Activated T-cell treated with anti-CD3 and anti-CD28 coated beads for 4 hours (primary cell): Measurements from ENCODE around the gene SPRED2.

Source experiments
- DNase-seq: peaks from one replicate; pipeline ENCODE4 v3.0.0-alpha.2; 2020

The SPRED2 gene, protein sequence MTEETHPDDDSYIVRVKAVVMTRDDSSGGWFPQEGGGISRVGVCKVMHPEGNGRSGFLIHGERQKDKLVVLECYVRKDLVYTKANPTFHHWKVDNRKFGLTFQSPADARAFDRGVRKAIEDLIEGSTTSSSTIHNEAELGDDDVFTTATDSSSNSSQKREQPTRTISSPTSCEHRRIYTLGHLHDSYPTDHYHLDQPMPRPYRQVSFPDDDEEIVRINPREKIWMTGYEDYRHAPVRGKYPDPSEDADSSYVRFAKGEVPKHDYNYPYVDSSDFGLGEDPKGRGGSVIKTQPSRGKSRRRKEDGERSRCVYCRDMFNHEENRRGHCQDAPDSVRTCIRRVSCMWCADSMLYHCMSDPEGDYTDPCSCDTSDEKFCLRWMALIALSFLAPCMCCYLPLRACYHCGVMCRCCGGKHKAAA

DNA sequence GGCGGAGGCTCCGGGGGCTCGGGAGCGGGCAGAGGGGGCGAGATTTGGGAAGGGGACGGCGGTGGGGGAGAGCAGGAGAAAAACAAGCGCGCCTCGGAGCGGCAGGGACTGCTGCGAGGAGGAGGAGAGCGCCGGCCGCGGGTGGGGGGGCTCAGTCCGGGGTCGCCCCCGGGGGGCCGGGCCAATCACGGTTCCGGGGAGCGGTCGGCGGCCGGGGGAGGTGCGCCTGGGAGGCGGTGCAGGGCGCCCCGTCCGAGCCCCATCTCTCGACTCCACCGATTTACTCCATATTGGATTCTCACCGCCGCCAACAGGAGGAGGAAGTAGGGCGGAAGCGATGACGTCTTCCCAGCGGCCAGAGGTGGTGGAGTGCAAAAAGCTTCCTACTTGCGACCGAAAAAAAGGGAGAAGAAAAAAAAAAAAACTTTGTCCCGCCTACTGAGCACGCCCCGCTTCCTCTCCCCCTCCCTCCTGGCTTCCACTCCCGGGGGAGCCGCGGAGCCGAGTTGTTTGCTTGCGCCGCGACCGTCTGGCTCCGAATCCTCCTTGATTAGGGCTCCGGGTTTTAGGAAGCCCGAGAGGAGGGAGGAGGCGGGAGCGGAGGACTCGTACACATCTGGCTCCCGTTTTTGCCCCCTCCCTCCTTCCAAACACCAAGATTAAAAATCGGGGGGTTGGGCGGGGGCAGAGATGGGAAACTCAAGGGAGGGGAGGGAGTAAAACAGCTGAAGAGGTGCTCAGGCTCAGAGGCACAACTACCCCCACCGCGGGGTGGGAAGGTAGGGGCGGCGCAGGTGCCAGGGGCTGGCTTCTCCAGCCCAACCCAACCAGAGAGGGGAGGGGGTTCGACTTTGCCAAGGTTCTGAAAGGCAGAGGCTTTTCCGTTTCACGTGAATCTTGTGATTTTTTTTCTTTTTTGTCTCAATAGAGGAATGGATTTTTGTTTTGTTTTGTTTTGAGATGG, at the start of gene SPRED2:
Gene SPRED2, minus strand, starts transcription at position 373 of the 964 bp plus-strand sequence. CDS start 612 bp downstream, outside the sequence.
- DNase-seq: peak; percentile 40

DNA sequence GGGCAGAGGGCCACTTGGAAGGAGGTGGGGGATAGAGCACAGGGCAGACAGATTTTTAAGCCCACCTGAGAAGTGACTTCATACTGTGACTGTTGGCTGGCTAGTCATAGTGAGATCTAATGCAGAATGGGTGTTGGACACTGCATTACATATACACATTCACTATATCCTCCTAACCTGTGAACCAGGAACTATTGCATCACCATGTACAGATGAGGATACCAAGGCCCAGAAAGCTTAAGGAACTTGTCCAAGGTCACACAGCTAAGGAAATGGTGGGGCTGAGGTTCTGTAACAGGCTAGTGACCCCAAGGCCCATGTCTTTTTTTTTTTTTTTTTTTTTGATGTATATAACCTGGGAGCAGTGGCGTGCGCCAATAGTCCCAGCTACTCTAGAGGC, 49.6 kb upstream of the SPRED2 start:
- DNase-seq: no peak

DNA sequence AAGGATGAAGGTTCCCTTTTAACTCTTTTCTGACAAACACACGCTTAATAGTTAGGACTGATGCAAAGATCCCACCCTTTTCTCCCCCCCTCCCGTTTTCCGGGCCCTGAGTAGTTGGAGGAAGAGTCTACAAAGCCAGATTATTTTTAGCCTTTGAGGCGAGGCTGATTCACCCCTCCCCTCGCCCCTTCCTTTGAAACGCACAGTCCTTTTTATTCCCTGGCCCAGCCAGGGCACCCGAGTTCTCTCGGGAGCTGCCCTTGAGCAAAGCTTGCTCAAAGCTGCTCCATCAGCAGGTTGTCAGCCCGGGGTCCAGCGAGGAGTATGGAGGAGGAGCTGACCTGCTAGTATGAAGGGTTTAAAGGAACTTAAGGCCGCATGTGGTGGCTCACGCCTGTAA, 47.1 kb upstream of the SPRED2 start:
- no peak for DNase-seq

DNA sequence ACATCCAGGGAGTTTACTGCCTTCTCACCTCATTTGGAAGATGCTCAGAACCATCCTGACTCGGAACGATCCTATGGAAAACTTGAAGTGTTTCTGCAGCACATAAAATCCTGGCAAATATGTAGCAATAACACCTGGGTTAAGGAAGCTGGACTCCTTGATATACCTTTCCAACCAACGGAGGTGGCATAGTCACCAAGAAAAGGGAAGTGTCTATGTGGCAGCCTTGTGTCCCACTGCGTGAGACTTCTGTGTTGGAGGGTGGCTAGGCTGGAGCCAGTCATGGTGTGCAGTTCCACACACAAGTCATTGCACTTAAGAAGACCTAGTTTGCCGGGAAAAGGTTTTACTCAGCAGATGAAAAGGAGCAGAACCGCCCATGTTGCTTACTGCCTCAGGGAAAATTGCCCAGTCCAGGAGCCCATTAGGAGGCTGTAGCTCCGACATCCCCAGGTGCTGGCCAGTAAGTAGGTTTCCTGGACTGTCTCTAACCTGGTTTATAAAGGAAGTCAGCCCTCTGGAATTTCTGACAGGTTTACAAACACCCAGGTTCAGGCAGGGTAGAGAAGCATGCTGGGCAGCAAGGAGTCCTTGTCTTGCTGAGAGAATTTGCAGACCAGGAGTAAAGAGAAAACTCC, 46.2 kb upstream of the SPRED2 start:
- no peak for DNase-seq

DNA sequence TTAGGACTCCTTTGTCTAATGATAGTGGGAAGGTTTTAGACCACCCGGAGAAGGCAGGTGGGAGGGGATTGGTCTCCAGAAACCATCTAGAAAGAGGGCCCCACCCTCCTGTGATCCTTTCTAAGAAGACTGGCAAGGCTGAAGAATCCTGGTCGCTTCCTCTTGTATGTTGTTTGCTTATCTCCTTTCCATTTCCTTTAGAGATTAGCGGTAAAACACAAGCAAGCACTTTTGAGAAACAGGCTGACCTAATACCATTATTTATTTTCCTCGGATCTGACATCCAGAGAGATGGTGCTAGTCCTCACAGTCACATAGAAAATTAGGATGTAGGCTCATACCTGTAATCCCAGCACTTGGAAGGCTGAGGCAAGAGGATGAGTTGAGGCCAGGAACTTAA, 45.2 kb upstream of the SPRED2 start:
- no peak for DNase-seq

DNA sequence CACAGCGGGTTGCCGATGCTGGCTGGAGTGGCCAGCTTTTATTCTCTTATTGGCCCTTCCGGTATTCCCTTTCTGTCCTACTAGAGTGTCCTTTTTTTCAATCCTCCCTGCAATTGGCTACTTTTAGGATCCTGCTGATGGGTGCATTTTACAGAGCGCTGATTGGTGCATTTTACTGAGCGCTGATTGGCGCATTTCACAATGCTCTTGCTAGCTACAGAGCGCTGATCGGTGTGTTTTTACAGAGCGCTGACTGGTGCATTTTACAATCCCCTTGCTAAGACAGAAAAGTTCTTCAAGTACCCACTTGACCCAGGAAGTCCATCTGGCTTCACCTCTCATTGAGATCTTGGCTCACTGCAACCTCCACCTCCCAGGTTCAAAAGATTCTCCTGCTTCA, 44.4 kb upstream of the SPRED2 start:
- no peak for DNase-seq

DNA sequence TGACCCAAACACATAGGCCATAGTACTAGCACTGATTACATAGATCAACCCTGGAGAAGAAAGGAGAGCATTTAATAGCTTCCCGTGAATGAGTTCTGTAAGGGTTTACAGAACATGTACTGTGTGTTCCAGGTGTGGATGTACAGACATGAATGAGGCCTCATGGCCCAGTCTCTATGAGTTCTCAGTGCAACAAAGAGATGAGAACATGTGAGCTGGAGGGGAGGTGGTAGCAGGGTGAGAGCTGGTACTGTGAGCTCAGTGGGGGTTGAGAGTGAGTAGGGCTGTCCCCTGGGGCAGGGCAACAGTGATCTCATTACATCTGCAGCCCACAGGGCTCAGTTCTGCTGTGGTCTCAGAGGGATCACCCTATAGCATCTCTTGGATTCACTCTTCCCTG, 42.6 kb upstream of the SPRED2 start:
- DNase-seq: no peak

DNA sequence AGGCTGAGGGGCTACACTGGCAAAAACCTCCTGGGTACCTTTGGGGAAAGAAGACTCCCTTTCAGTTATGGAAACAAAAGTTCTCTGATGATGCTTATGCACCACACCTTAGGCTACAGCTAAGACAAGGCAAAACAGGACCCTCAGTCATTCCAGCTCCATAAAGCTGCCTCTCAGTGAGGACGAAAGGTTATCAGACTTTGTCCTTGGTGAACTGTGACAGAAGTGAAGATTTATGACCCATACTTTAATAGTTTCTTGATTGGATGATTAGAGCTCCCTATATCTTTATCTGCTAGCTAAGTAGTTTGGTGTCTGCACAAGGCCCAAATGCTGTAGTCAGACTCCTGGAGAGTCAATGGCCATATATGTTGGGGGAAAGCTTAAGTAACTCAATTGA, 40.6 kb upstream of the SPRED2 start:
- no peak for DNase-seq

DNA sequence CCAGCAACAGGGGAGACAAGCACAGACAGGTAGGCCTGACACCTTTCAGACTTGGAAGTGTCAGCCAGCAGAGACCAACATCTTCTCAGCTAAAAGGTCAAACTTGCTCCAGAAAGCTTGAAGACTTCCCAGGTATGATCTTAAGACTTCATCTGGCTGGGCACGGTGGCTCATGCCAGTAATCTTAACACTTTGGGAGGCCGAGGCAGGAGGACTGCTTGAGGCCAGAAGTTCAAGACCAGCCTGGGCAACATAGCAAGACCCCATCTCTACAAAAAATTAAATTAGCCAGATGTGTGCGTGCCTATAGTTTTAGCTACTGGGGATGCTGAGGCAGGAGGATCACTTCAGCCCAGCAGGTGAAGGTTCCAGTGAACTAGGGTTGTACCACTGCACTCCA, 39.0 kb upstream of the SPRED2 start:
- no peak for DNase-seq

DNA sequence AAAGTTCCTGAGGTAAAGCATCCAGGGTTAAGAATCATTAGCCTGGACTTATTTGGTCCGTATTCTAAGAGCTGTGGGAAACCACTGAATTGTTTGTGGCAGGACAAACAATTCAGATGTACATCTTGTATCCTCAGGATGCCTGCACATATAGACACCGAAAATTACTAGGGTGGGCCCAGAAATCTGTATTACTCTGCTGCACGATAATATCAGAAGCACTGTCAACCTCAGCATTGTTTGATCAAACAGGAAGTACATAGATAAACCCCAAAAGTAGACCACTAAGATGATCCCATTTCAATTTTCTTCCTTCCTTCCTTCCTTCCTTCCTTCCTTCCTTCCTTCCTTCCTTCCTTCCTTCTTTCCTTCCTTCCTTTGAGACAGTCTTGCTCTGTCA, 34.2 kb upstream of the SPRED2 start:
- no peak for DNase-seq

DNA sequence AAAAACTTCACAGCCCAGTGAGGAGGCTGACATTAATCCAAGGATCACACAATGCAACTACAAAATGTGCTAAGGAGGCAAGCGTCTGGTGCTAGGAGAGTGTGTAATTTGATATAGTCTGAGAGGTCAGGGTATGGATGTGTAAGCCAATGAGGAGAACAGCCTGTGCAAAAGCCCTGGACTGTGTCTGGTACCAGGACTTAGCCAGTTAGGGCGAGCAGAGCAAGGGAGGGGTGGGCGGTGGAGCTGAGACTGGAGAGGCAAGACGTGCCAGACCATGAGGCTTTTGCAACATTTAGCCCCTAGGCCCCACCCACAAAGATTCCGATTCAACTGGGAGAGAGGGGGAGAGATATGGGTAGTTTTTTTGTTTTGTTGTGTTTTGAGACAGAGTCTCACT, 33.5 kb upstream of the SPRED2 start:
- DNase-seq: no peak

DNA sequence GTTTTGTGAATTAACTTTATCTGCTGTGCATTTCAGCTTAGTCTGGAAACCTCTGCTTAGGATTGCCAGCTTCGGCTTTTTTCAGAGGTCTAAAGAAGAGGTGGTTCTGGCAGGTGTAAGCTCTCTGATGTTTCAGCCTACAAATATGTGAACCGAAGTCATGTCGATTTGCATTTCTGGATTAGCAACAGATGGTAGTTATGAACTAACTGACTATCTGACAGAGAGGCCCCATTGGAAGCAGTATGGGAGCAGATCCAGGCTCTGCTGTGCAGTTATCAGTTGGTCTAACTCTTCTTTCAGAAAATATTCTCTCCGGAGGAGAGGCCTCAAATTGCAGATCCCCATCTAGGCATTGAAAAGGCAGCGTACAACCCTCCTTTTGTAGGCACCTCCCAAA, 32.7 kb upstream of the SPRED2 start:
- no peak for DNase-seq

DNA sequence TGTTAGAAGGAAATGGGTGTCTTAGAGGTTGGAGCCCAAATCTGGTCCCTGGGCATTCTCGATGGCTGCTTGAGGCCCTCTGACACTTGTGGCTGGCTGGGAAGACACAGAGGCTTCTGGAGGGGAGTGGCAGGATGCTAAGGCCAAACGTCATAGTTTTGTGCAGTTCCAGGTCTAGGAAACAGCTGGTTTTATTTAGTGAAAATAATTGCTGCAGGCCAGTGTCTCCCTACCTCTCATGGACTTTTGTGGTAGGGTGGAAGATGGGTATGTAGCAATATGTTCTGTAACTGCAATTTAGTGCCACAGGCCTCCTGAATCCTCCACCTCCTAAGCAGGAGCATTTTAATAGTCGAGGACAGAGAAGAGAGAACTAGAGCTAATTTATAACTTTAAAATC, 32.2 kb upstream of the SPRED2 start:
- no peak for DNase-seq

DNA sequence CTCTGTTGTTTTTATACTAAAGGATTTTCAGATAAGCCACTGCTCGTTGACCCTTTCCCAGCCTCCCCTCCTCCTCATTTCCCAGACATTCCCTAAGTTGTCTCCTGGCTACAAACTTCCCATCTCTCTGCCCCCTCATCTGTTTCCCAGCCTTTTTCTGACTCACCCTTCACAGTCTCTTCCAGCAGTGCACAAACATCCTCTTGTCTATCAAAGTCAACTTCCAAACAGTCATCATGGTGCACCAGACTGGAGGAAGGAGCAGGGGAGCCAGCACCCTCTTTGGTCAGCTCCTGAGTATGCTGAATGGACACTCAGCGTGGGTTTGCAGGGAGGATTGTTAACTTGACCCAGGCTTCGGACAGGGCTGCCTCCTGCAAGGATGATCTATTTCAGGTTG, 26.6 kb upstream of the SPRED2 start:
- no peak for DNase-seq

DNA sequence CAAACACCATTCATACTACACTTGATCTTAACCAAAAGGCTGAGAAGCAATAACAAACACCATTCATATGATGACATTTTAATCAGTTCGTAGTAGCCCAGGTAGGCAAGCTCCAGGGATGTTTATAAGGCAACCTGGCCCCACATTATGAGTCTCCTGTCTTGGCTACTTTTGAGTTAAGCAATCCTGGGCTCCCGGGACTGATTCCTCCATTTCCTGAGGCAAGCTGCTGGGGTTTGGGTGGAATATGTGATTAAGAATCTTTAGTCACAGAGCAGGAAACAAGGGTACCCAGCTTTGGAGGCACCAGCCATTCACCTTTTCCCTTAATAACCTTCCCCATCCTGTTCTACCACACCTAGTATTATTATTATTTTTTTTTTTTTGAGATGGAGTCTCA, 24.5 kb upstream of the SPRED2 start:
- no peak for DNase-seq

DNA sequence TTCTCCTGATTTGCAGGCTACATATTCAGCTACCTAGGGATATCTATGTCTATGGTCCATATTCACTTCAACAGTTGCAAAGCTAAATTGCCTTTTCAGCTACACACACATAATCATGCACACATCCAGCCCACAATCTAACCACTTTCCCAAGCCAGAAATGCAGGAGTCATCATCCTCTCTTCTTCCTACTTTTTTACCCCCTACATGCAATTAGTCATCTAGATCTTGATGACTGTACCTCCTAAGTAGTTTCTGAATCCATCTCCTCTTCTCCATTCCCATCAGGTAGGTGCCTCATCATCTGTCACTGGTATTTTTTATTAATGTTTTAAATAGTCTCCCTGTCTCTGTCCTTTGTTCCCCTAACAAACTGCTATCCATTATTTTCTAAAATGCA, 23.7 kb upstream of the SPRED2 start:
- DNase-seq: no peak

DNA sequence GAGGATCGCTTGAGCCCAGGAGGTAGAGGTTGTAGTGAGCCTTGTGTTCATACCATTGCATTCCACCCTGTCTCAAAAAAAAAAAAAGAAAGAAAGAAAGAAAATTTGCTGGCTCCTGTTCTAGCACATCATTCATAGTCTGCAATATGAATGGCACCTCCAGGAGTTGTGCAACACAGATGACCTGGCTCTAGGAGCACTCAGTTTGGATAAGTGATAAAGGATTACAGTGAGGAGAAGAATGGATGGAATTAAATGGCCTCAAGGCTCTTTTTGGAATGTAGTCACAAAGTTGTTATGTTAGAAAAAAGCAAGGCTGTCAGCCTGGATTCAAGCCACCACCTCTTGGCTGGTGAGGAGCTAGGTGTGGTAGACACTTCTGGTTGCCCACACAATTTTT, 21.5 kb upstream of the SPRED2 start:
- DNase-seq: no peak

DNA sequence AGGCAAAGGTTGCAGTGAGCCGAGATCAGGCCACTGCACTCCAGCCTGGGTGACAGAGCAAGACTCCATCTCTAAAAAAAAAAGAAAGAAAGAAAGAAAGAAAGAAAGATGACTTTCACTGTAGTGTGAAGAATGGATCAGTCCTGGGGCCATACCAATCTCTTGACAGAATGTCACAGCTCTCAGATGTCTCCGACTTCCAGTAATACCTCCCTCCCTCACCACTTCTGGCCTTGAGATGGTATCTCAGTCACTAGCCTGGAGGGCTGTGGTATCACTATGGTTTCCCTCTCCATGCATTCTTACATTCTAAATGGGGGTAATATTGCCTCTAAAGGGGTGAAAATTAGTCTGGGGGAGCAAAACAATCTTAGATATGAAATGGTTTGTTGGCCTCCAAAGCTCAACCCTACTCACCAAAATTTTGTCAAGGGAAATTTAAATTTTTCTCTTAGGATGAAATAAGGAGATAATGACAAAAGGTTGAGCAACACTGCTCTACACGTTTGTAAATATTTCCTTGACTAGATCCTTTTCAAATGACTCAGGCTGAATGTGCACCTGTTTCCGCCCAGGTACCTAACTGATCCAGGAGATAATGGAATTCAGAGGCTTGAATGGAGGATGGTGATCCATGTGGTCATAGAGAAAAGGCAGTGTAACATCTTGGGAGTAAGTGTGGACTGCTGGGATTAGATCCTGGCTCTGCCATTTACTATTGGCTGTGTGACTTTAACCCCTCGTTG, 19.9 kb upstream of the SPRED2 start:
- DNase-seq: no peak

DNA sequence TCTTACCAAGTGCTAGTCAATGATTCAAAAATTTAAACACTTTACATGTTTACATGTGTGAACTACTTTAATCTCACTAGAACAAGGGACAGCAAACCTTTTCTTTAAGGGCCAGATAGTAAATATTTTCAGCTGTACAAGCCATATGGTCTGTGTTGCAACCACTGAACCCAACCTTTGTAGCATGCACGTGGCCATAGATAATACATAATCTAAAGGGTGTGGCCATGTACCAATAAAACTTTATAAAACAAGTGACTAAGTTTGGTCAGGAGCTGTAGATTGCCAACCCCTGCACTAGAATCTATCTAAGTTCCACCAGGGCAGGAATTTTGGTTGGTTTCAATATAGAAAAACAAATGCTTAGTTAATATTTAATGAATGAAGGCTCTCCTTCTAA, 18.4 kb upstream of the SPRED2 start:
- no peak for DNase-seq

DNA sequence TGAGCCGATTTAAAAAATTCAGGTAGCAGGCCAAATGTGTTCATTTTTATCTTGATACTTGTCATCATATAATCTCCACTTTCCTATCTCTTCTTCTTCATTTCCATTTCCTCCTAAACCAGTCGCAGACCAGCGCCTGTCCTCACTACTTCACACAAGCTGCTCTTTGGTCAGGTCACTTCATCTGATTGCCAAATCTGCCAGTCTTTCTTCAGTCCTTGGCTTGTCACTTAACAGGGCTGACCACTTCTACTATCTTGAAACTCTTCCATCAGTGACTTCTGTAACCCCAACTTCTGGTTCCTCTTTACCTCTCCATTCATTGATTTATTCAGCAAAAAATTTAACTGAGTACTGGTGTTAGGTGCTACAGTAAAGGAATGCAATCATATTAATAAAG, 18.0 kb upstream of the SPRED2 start:
- no peak for DNase-seq

DNA sequence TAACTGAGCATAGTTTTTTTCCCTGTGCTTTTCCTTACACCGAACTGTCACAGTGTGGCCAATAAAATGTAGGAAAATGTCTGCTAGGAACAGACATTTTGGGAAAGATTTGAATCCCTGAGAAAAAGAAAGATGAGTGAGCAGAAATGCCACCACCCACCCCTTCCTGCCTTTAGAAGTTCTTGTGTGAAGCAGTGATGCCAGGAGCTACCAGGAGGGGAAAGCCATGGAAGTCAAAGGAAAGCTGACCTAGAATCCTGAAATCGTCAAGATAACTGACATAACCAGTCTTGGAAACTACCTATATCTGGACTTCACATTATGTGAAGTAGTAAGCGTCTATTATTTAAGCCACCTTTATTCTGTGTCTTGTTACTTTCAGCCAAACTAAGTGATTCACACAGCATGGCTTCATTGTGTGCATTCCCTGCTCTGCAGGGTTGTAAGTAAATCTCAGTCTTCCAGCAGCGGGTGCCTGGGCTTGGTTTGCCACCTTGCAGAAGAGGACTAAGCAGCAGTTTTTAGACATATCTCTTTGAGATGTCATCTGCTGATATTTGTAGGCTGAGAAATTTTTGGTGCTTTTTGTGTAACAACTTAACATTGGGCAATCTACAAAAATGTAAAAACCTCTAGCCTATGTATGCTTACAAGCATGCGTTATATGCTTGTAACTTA, 11.2 kb upstream of the SPRED2 start:
- DNase-seq: no peak

DNA sequence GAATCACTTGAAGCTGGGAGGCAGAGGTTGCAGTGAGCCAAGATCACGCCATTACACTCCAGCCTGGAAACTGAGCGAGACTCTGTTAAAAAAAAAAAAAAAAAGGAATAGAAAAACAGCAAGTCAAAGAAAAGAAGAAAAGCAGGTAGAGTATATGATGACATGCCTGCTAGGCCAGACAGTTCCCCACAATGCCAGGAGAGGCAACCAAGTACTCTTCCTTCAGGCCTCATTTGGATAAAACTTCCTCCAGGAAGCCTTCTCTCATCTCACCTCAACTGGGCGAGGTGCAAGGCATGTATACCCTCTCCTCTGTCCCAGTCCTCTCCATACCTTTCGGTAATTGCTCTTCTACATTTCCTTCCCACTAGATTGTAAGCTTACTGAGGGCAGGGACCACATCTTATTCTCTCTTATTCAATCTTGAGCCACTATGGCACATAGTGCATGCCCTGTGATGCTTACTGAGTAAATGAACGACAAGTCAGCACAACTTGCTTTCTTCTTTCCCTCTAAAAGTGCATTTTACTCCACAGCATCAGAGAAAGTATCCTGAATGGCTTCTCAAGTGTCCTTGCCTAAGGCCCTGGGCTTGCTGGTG, 10.1 kb upstream of the SPRED2 start:
- no peak for DNase-seq
